PC-3 (cell line): ENCODE results near the gene PKM.

Experiments used
- CTCF ChIP-seq: fragments of 300-600 bp; sonication (generic); conservative IDR thresholded peaks from 2 replicates; pipeline ENCODE4 v1.5.1; 2017; ENCODE audit warnings: antibody characterized with exemption, low read depth, mild to moderate bottlenecking, low read length
- EZH2phosphoT487 ChIP-seq: fragments of 300-600 bp; sonication (generic); IDR thresholded peaks from 2 replicates; pipeline ENCODE4 v1.6.1; 2018; ENCODE audit warnings: mild to moderate bottlenecking, antibody characterized with exemption, low read length, borderline replicate concordance

DNA sequence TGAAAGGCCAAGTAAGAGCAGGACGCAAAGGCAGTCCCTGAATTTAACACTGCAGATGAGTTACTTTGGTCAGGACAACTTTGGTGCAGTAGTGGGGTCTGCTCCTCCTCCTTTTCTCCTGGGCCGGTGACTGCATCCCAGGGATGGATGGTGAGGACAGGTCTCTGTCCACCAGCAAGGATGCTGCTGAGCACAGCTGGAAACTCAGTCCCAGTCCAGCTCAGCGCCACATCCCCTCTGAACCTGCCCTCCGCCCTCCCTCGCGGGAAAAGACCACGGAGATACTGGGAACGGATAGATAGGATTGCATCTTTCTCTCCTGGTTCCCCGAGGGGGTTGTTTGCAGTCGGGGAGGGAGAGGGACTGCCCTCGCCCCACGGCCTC, 47.2 kb downstream of the PKM start:
- TF ChIP-seq CTCF (no peak), EZH2phosphoT487 (no peak)
